GM12892 (cell line): ENCODE measurements around the gene DAGLA.

Source experiments
- POLR2AphosphoS5 ChIP-seq: IDR thresholded peaks from 2 replicates; pipeline ENCODE4 v1.6.1; 2011; ENCODE audit warnings: low read depth, low read length, control low read depth
- TAF1 ChIP-seq: IDR thresholded peaks from 2 replicates; pipeline ENCODE4 v1.6.1; 2011; ENCODE audit warnings: low read depth, mild to moderate bottlenecking, control low read depth, low read length, borderline replicate concordance

GRCh38 chr11:61769946-61770683 lies 89.9 kb downstream of the DAGLA start:
- no peak for TF ChIP-seq TAF1
- TF ChIP-seq POLR2AphosphoS5, result no peak
